HG02610 (cell line): ENCODE data around the gene MAP3K5.
"Not testable (repeated sequence)": the region's sequence is repeated elsewhere in the genome, so short reads cannot be mapped to it uniquely, and the experiment has no call there.

Experiments used
- ATAC-seq: cut with Tn5 transposase; IDR thresholded peaks from one replicate; pipeline ENCODE4 v1.9.1; 2021; ENCODE audit warnings: mild to moderate bottlenecking, moderate library complexity; ENCODE audit not compliant: unreplicated experiment

The MAP3K5 gene

DNA sequence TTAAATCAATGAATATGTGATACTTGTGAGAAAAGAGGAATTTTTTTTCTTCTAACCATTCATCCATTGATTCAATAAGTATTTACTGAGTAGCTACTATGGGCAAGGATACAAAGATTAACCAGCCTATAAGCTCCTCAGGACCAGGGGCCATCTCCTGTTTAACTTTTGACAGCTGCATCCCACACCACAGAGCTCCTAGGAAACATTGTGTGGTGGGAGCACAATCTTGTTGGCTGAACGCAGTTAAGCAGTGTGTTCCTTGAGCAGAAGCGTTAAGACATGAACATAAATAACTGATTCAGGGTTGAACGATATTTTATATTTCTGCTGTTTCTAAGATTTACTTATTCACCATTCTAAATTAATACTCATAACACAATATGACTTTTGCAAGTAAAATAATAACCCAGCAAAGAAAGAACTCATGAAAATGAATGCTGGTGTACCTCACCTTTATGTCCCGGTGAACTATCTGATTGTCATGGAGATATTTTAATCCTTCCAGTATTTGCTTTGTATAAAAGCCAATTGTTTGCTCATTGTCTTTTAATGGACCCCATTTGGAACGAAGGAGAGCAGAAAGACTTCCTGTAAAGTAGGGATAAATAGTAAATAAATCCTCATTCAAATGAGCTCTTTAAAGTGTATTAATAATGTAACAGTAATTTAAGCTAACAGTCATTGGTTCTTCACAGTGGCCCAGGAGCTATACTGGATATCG, 179.4 kb downstream of the MAP3K5 start:
- no peak for ATAC-seq

DNA sequence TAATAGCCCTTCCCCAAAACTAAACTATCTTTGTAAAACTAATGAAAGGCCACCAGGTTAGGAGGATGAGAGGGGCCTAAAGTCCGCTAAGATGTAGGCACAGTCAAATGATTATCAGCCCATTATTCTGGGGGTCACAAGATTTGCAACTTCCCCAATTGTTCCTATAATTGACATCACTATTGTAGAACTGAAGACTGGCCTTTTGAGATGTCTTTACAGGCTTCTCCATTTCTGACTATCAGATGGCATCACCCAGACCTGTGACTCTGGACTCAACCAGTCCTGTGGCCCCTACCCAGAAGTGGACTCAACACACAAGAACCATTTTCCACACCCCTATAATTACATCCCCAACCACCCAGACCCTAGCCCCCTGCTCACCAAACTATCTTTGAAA, 180.5 kb downstream of the MAP3K5 start:
- no peak for ATAC-seq

DNA sequence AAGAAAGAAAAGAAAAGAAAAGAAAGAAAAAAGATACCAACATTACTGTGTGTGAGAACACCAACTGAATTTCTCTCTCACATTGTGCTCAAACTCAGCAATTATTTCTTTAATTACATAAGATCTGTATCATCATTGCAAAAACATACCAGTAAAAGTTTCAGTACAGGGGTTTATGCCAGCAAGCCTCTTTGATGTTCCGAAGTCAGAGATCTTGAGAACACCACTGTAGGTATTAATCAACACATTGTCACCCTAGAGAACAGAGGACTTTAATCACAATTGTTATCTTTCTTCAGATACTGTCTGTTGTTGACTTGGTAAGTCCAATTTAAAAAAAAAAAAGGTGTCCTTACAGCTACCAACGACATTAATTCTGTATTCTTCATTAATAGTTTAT, 181.1 kb downstream of the MAP3K5 start:
- no peak for ATAC-seq

DNA sequence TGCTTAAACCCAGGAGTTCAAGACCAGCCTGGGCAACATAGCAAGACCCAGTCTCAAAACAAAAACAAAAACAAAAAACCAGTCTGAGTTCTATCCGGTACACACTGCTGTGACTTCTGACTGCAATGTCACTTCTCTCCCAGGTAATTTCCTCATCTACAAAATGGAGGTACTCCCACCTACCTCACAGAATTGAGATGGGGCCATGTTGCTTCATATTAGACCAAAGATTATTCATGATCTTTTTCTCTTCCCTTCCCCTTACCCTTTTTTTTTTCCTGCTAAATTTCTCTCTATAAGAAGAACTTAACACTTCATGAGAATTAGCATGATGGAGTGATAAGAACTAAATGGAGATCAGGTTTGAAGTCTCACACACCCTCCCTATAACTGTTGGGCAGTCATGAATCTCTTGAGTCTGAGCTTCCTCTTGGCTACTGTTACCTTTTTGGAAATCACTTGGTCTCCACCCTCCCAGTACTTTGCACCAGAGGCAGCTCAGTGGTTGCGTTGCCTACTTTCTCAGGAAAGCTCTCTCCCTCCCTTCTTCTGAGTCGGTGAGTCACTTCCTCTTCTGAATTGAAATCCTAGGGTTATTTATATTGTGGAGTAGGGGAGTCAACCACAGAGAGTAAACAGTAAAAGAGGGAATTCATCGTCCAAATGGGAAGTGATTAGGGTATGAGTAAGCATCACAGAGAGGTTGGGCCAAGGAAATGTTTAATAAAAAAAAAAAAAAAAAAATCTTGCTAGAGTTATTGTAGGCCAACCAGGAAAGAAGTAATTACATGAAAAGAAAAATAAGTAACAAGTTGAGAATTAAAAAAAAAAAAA, 182.2 kb downstream of the MAP3K5 start:
- no peak for ATAC-seq

DNA sequence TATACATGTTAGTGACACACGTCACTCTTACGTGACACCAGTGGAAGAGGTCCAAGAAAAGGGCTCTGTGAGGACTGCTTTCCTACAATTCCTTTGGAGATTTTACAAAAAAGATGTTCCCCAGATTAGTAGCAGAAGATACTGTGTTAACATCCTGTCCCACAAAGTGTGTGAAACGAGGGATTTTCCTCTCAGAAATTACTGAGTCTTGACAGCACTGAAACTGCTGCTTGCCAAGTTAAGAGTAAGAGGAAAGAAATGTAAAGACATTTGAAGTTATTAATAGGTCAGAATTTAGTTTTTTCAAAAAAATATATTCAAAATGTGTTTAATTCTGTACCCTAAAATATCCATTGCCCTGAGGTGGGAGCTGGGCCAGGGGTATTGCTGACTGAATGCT, 183.3 kb downstream of the MAP3K5 start:
- ATAC-seq, result no peak

DNA sequence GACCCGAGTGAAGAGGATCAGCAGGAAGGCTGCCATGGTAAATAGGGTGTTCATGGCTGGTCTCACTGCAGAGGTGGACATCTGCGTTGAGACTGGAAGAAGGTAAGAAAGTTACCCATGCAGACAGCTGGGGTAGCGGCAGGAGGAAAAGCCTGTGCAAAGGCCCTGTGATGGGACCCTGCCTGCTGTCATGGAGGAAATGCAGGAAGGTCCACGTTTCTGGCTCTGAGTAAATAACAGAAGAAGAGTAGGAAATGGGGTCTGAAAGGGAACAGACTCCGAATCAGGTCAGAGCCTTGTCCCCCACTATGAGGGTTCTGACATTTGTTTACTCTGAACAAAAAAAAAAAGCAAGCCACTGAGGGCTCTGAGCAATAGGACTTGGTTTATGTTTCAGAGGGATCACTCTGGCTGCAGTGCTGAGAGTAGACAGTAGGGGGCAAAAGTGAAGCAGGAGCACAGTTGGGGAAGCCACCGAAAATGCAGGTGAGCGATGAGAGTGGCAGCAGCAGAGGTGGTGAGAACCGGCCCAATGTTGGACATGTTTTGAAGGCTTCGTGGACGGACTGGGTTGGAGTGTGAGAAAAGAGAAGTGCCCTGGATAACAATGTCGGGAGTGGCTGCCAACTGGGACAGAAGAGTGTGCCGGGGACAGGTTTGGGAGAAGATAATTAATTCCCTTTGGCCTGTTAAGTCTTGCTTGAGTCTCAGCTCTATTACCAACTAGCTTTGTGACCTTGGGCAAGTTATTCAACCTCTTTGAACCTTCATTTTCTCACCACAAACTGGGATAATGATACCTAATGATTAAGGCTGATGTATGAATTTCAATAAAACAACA, 184.1 kb downstream of the MAP3K5 start:
- peak; percentile 71 for ATAC-seq

DNA sequence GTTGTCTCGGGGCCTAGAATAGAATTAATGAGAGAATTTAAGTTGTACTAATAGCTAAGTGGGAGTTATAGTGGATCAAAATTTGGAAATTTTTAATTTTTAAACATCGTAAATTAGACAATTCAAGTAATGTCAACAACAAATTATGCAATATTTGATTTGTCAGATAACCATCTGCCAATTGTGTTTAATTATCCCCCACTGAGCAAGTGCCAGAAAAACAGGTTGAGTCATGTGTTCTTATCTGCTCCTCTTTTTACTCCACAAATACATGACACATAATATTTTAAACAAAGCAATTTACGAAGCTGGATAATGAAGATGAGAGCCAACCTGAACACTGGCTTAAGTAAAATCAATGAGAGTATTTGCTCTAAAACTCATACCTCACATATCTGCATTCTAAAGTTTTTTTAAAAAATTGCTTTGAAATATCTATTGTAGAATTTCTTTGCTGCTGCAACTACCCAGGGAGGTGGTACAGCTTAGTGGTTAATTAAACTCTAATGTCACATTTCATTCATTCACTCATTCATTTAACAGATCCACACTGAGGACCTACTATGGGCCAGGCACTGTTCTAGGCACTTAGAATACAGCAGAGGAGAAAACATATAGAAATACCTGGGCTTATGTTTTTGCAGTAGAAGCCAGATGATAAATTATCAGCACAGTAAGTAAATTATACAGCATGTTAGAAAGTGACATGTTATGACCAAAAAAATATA, 184.9 kb downstream of the MAP3K5 start:
- ATAC-seq, result no peak

DNA sequence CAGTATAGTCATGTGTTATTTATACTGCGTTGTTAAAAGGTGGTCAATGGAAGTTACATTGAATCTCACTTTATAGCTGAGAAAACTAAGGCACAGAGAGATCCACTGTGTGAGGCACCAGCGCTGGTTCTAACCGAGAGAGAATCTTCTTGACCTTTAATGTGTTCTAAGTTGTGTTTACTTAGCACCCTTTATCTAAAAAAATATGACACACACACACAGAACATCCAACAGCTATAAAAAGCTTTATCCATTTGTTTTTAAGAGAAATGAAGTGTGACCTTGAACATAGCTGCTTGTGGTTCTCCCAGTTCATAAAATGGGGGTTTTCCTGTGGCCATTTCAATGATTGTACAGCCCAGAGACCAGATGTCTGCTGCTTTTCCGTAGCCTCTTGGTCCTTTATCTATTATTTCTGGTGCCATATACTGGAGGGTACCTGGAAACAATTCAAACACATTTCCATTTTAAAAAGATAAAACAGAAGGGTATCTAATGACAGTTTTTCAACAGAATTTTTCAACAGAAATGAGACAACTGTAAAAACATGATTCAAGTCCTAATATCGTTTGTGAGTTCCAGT, 187.3 kb downstream of the MAP3K5 start:
- ATAC-seq, result no peak

DNA sequence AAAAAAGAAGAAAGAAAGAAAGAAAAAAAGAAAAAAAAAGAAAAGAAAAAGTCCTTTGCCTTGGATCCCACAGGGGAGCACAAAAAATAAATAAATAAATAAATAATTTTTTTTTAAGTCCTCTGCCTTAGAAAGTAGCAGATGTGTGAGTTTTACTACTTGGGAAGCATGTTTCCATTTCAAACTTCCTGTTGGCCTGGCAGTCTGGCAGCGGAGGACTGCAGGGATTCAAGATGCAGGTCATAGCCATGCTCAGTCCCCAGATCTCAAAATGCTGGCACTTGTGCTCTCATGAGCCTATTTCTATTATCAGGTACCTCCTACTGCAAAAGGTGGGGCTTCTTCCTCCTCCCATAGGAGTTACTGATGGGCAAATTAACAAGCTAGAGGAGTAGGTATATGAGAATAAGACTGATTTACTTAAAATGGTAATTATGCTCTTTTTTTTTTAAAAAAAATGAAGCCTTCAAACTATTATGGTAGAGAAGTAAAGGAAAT, 187.9 kb downstream of the MAP3K5 start:
- no peak for ATAC-seq

DNA sequence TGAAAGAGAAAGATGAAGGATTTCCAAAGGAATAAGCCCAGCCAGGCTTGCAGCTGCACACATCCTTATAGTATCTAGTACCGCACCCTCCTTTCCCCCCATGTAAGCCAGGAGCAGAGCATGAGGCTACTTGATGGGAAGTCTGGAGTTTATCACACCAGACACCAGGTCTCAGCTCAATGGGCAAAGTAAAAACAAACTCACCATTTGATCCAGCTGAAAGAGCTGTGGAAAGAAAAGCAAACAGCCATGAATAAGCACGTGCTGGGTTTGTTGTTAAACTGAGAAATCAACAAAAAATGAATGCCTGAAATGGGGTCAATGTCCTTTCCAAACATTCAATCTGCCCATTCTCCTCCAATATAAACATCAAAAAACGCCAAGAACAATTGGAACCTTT, 191.5 kb downstream of the MAP3K5 start:
- no peak for ATAC-seq

DNA sequence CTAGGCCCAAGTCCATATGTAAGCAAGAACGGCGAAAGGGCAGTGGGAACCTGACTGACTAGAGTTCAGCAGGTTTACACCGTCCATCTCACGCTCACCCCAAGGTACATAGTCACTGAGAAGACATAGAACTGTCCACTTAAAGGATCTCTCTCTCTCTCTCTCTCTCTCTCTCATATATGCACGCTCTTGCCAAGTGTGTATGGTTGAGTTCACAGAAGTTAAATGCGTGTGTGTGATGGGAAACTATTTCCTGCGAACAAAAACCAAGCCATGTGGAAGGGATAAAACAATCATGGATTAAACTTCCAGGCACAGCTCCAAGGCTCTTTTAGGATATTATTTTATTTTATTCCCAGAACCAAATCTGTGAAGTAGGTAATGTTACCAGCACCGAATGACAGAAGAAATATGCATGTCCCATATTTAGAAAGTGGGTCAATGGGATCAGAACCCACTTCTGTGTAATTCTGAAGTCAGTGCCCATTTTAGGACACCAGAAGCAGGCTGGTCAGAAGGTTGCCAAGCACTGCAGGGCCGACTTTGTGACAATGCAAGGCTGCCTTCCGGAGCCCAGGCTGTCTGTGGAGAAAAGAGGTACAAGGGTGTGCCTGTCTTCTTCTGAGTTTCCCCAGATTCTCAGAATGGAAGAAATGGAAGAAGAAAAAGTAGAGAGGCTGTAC, 192.8 kb downstream of the MAP3K5 start:
- no peak for ATAC-seq

DNA sequence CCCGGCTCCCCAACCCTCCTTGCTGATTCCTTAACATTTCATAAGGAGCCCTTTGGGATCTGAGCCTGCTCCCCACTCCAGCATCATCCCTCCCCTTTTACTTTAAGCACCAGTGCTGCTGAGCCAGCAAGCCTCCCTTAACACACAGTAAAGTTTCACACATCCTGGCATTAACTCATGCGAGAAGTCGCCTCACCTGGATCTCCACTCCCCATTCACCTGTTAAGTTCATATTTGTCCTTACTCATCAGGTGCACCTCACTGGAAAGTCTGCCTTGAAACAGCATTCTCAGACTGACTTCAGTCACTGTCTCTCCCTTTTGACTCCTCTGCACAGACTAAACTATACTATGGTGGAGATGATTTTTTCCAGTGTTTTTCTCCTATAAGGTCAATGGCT, 194.2 kb downstream of the MAP3K5 start:
- ATAC-seq, result no peak

DNA sequence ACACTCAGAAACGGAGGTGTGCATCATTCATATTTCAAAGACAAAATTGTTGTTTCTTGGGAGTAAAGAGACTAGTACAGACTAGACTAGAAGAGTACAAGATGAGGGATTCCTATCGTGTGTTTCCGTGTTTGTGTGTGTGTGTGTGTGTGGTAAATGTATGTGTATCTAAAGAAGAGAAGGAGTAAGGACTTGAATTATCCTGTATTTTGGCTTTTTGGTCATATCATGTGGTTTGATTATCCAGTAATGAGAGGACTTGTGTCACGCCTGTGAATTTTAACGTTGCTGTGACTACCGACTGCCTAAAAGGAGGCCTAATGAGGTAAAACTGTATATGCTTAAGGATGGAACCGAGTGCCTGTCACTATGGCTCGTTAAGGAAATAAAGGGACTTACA, 197.6 kb downstream of the MAP3K5 start:
- ATAC-seq, result no peak

DNA sequence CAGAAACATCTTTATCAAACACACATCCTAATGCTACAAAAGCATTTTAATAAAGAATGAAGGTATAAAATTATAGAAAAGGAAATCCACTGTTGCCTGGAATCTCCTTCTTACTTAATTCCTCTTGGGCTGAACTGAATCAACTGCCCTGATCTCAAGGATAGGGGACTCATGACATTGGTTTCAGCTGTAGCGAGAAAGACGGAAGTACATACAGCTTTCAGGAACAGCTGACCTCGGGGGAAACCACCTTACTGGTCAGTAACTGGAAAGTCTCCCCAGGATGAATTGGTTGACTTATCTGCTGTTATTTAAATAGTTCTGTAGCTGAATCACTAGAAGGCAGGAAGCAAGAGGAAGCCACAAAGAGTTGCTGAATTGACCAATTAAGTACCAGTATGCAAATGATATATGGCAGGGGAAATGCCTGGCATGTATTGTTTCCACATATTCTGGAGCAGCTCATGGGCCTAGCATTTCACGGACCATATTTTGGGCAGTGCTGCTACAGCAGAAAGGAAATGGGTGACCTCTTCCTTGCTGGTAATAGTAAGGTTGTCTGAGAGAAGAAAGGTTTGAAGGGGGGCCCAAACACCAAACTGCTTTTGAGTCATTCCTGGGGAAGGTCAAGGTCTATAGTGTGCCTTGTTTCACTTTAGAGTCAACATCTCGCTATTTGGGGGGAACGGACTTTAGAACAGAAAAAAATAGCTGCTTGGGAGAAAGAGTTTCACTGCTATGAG, 198.4 kb downstream of the MAP3K5 start:
- peak; percentile 93 for ATAC-seq

DNA sequence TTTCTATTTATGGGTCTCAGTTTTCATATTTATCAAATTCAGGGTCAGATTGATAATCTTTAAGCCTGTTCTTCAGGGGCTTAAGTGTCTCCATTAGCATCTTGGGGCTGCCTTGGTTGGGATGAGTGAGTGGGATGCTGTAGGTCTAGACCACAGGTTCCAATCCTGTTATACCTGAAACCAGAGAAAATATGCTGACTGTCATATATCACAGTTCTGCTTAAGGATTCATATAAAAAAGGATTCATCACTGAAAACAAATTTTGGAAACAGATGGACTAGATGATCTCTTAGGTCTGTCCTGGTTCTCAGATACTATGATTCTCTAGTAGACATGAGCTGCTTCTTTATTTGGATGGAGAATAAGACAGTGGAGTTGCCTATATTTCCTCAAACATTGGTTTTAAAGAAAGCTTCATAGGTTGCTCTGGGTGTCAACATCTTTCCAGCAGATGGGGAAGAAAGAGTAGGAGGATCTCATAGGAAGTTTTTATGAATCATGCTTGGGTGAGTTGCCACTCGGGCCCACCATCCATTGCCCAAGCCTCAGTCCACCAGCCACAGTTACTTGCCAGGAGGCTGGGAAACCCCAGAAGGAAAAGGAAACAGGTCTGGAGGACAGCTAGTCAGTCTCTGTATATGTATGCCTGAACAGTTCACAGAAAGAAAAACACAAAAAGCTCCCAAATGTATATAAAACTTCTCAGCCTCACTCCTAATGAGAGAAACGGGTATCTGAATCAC, 199.2 kb downstream of the MAP3K5 start:
- ATAC-seq, result no peak

DNA sequence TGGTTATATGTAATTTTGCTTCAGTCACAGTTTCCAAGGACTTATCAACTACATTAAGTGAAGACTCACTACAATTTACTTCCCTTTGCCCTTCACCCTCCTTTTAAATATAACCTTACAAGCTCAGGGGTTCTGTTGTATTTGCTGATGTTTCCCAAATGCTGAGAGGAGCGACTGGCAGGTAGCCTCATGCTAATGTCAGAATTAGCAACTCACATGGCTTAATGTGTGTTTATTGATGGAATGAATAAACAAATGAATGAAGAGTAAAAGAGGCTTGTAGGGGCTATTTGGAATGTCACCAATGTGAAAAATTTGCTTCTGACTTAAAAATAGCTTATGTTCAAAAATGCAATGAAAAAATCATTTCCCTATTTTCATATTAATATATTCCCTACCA, 200.7 kb downstream of the MAP3K5 start:
- ATAC-seq, result no peak

DNA sequence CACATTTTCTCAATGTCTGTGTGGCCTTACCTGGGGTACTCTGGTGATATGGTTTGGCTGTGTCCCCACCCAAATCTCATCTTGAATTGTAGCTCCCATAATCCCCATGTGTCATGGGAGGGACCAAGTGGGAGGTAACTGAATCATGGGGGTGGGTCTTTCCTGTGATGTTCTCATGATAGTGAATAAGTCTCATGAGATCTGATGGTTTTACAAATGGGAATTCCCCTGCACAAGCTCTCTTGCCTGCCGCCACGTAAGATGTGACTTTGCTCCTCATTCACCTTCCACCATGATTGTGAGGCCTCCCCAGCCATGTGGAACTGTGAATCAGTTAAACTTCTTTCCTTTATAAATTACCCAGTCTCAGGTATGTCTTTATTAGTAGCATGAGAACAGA, 201.4 kb downstream of the MAP3K5 start:
- not testable (repeated sequence) for ATAC-seq

DNA sequence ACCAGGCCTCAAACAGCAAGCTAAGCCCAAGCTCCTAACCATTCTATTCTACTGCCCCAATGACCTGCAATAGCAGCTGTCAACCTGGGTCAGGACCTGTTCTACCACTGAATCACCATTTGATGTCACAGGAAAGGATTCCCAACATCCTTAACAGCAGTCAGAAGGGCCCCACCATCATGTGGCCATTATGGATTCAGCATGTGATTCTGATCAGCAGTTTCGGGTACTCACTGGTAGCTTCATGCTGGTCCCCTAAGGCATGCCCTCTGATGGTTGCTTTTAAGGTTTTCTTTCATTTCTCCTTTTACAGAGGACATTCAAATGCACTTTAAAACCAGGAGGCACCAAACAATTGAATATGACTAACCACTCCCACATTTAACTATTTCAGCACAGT, 204.8 kb downstream of the MAP3K5 start:
- ATAC-seq, result no peak
